HepG2 (cell line): ENCODE results near the gene HARS2. TPM values are rescaled to one million over a fixed set of nuclear protein-coding genes. Genes with fewer than 3 reads are reported as not detected.

Source experiments
- E2F1 ChIP-seq: sonication (generic); formaldehyde crosslinking; IDR thresholded peaks from 2 replicates; pipeline ENCODE4 v1.5.0; 2020; ENCODE audit warnings: missing genetic modification reagents
- EED ChIP-seq: sonication (generic); formaldehyde crosslinking; IDR thresholded peaks from 2 replicates; pipeline ENCODE4 v1.5.0; 2020; ENCODE audit warnings: mild to moderate bottlenecking, missing genetic modification reagents
- FOXC1 ChIP-seq: sonication (generic); formaldehyde crosslinking; IDR thresholded peaks from 2 replicates; pipeline ENCODE4 v1.8.0; 2022; ENCODE audit warnings: mild to moderate bottlenecking, missing genetic modification reagents, borderline replicate concordance
- GATA4 ChIP-seq: sonication (generic); IDR thresholded peaks from 2 replicates; pipeline ENCODE4 v1.6.1; 2016; ENCODE audit warnings: antibody characterized with exemption, low read depth, borderline replicate concordance
- GLMP ChIP-seq: sonication (generic); formaldehyde crosslinking; IDR thresholded peaks from 2 replicates; pipeline ENCODE4 v1.9.0; 2021; ENCODE audit warnings: missing genetic modification reagents, mild to moderate bottlenecking, borderline replicate concordance
- MYC ChIP-seq: sonication (generic); formaldehyde crosslinking; IDR thresholded peaks from 2 replicates; pipeline ENCODE4 v1.9.0; 2021; ENCODE audit warnings: missing genetic modification reagents, borderline replicate concordance
- NFIB ChIP-seq: sonication (generic); formaldehyde crosslinking; IDR thresholded peaks from 2 replicates; pipeline ENCODE4 v1.9.0; 2021; ENCODE audit warnings: missing genetic modification reagents, mild to moderate bottlenecking, borderline replicate concordance
- NFRKB ChIP-seq: fragments of 450-650 bp; IDR thresholded peaks from 2 replicates; pipeline ENCODE4 v1.6.1; 2017
- PHF5A ChIP-seq: IDR thresholded peaks from one replicate; pipeline ENCODE4 v1.6.1; 2018; ENCODE audit warnings: low read depth, missing genetic modification reagents; ENCODE audit not compliant: unreplicated experiment
- RARG ChIP-seq: sonication (generic); formaldehyde crosslinking; IDR thresholded peaks from 2 replicates; pipeline ENCODE4 v1.4.0; 2020; ENCODE audit warnings: low read depth, mild to moderate bottlenecking, missing genetic modification reagents
- SOX6 ChIP-seq, 2 experiments: fragments of 450-650 bp in 1 of 2; sonication (generic) in 1 of 2; formaldehyde crosslinking in 1 of 2; IDR thresholded peaks; 2 replicates each; pipeline versions ENCODE4 v1.4.0 to v1.6.1; 2017 to 2020; ENCODE audit warnings: antibody characterized with exemption in 1 of 2, mild to moderate bottlenecking in 1 of 2, missing genetic modification reagents in 1 of 2
- SRF ChIP-seq: IDR thresholded peaks from 2 replicates; pipeline ENCODE4 v1.6.1; 2011; ENCODE audit warnings: mild to moderate bottlenecking, low read depth, low read length, moderate library complexity
- TBX3 ChIP-seq: fragments of 450-650 bp; IDR thresholded peaks from 2 replicates; pipeline ENCODE4 v1.6.1; 2017; ENCODE audit warnings: antibody characterized with exemption, mild to moderate bottlenecking, inconsistent platforms, borderline replicate concordance
- YY1 ChIP-seq: IDR thresholded peaks from 2 replicates; pipeline ENCODE4 v1.6.1; 2011; ENCODE audit warnings: low read length, low read depth, moderate library complexity, mild to moderate bottlenecking; ENCODE audit not compliant: insufficient read depth, insufficient replicate concordance
- ZBTB10 ChIP-seq: sonication (generic); formaldehyde crosslinking; IDR thresholded peaks from 2 replicates; pipeline ENCODE4 v1.4.0; 2020; ENCODE audit warnings: missing genetic modification reagents, borderline replicate concordance
- ZKSCAN8 ChIP-seq: IDR thresholded peaks from 2 replicates; pipeline ENCODE4 v1.6.1; 2016; ENCODE audit warnings: borderline replicate concordance, missing genetic modification reagents, missing compliant biosample characterization
- ZNF24 ChIP-seq: fragments of 450-650 bp; IDR thresholded peaks from 2 replicates; pipeline ENCODE4 v1.6.1; 2017; ENCODE audit warnings: antibody characterized with exemption, mild to moderate bottlenecking
- ZNF34 ChIP-seq: sonication (generic); formaldehyde crosslinking; IDR thresholded peaks from 2 replicates; pipeline ENCODE4 v1.4.0; 2020; ENCODE audit warnings: mild to moderate bottlenecking, missing genetic modification reagents, borderline replicate concordance
- ZNF564 ChIP-seq: sonication (generic); formaldehyde crosslinking; IDR thresholded peaks from 2 replicates; pipeline ENCODE4 v1.8.1; 2023; ENCODE audit warnings: mild to moderate bottlenecking, missing genetic modification reagents
- ZNF660 ChIP-seq: sonication (generic); formaldehyde crosslinking; IDR thresholded peaks from 2 replicates; pipeline ENCODE4 v1.5.1; 2020; ENCODE audit warnings: mild to moderate bottlenecking, low read depth, missing genetic modification reagents, borderline replicate concordance
- ZXDC ChIP-seq: sonication (generic); formaldehyde crosslinking; IDR thresholded peaks from 2 replicates; pipeline ENCODE4 v1.5.0; 2020; ENCODE audit warnings: mild to moderate bottlenecking, missing genetic modification reagents
- polyA plus RNA-seq, 8 experiments: library from polyadenylated mRNA; depleted of rRNA in 3 of 8; stranded (reverse) in 7 of 8; unstranded in 1 of 8; fragments of >200 nt; fragmentation: Illumina TruSeq in 4 of 8; extraction: Trizol in 4 of 8; gene quantifications; 2 replicates each; pipeline versions ENCODE4 v1.2.1 to v1.2.3, GENCODE V29; 2011 to 2016; ENCODE audit warnings: low read depth in 4 of 8, missing spikeins in 1 of 8, mixed read lengths in 1 of 8; ENCODE audit not compliant: insufficient read depth in 1 of 8
- total RNA-seq, 5 experiments: library from RNA; depleted of rRNA; stranded (reverse); fragments of >200 nt; fragmentation: Illumina TruSeq; extraction: Trizol; gene quantifications; 2 replicates each; pipeline ENCODE4 v1.2.3, GENCODE V29; 2016; ENCODE audit warnings: low read depth in 1 of 5

HARS2 gene
- total and polyA plus RNA-seq, 2 of the 13 experiments (the other 11 are each of a cell fraction or from before 2014, with no cell fraction given): 17.9 to 25.8 TPM

DNA sequence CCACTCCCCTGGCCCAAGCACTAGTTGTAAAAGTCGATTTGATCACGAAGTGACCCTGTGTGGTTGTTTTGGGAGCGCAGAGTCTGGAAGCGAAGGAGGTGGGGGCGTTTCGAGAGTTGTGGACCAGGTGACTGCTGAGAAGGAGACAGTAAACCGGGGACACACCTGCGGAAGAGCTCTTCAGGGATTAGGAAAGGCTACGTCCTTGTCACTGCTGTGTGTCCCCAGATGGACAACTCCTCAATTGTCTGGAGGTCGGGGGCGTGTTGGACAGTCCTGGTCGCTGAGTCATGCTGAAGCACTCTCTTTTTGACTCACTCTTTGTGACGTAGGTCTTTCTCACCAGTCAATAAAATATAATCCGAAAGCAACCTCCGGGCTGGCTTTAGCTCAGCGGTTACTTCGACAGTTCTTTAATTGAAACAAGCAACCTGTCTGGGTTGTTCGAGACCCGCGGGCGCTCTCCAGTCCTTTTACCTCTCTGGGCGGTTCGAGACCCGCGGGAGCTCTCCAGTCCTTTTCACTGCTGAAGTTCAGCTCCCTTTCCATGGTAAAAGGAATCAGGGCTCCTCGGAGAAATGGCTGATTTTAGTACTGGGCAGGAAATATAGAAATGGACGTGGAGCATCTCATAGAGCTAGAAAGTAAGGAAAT lies 19.8 kb downstream of the HARS2 start (continued):
- TF ChIP-seq TBX3: no peak
- TF ChIP-seq ZBTB10: no peak
- no peak for TF ChIP-seq ZNF564 (CRISPR knock-in tag)
- TF ChIP-seq GATA4: no peak
- no peak for TF ChIP-seq GLMP (CRISPR knock-in tag)
- TF ChIP-seq RARG (CRISPR knock-in tag): no peak
- no peak for TF ChIP-seq NFIB (CRISPR knock-in tag)
- TF ChIP-seq FOXC1 (CRISPR knock-in tag): peak; percentile 74; the same call in 1 of the 2 replicates
- no peak for TF ChIP-seq SOX6 (IDR thresholded peaks at IDR 0.05)
- TF ChIP-seq SOX6 (CRISPR knock-in tag; IDR thresholded peaks at IDR 0.05): peak; percentile 74
- TF ChIP-seq ZNF660: no peak
- TF ChIP-seq SRF: no peak
- TF ChIP-seq MYC (CRISPR knock-in tag): peak; percentile 35; the same call in 1 of the 2 replicates
- peak; percentile 44 for TF ChIP-seq YY1
- no peak for TF ChIP-seq NFRKB
- TF ChIP-seq ZNF24: peak; percentile 99
- TF ChIP-seq ZXDC (CRISPR knock-in tag): no peak
- no peak for TF ChIP-seq E2F1 (CRISPR knock-in tag)
- no peak for TF ChIP-seq ZNF34 (CRISPR knock-in tag)
- no peak for TF ChIP-seq EED (CRISPR knock-in tag)
- peak; percentile 48 for TF ChIP-seq PHF5A (CRISPR knock-in tag)
- TF ChIP-seq ZKSCAN8 (CRISPR knock-in tag): peak; percentile 70; the same call in 1 of the 2 replicates
